GM12801 (cell line): ENCODE data around the gene MEGF10.

Experiments
- TF ChIP-seq, protein P1 (sequence below): IDR thresholded peaks from one replicate; pipeline ENCODE4 v1.5.1; 2011; ENCODE audit warnings: control low read depth; ENCODE audit not compliant: insufficient read length; ENCODE audit errors: extremely low read depth

The MEGF10 gene

DNA sequence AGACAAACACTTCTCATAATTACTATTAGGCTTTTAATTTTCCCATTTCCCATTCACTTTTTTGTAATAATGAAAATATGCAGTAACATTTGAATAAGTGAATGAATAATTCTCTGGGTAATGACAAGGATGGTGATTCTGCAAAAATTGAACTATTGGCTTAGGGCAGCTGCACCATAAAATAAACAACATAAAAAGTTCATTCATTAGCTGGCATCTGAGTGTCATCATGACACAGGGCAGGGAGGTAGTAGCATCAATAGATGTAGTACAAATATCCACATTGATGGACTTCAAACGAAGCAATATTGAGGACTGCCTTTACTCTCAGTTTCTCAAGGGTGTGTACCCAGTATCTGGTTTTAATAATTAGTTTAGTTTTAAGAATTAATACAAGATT is 4.9 kb downstream of the MEGF10 start:
- TF ChIP-seq, protein P1, sequence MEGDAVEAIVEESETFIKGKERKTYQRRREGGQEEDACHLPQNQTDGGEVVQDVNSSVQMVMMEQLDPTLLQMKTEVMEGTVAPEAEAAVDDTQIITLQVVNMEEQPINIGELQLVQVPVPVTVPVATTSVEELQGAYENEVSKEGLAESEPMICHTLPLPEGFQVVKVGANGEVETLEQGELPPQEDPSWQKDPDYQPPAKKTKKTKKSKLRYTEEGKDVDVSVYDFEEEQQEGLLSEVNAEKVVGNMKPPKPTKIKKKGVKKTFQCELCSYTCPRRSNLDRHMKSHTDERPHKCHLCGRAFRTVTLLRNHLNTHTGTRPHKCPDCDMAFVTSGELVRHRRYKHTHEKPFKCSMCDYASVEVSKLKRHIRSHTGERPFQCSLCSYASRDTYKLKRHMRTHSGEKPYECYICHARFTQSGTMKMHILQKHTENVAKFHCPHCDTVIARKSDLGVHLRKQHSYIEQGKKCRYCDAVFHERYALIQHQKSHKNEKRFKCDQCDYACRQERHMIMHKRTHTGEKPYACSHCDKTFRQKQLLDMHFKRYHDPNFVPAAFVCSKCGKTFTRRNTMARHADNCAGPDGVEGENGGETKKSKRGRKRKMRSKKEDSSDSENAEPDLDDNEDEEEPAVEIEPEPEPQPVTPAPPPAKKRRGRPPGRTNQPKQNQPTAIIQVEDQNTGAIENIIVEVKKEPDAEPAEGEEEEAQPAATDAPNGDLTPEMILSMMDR = no peak

DNA sequence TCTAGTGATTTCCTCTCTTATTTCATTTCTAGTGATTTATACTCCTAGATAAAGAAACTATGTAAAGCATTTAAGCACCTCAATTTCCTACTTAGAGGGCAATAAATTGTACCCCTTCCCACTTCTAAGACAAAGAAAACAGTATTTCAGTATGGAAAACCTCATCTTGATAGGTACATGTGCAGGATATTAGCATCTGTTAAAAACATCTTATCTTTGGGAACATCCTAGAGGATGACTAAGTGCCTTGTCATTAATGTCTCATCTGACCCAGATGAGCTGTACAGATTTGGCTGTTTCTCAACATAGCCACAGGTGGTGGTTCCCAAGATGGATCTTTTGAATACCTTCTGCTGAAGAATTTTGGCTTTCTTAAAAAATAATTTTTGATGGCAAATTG is 5.7 kb downstream of the MEGF10 start:
- TF ChIP-seq, protein P1 = no peak

DNA sequence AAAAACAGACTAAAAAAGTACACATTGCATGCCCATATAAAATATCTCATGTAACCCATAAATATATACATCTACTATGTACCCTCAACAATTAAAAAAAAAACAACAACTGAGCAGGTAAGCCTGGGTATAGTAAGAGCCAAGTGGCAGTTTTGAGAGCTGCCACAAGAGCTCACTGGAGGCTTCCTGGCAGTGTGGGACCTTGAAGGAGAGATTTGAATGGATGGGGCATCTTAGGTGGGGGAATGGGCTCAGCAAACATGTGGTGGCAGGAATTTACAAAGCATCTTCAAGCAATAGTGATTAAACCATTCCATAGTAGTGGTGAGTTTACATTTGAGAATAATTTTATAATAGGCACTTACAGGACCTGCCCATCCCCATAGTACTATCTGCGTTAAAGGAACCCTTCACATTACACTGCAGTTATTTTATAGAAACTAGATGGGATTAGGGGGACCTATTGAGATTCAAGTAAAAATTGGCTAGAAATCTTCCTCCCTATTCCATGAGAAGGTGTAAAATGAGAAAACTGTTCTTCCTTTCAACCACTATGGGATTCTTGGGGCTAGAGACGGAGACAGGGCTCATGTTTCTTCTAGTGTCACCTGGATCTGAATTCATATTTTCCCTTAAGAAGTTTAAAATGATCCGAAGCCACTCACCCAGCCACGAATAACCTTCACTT is 6.9 kb downstream of the MEGF10 start:
- TF ChIP-seq, protein P1 = no peak

DNA sequence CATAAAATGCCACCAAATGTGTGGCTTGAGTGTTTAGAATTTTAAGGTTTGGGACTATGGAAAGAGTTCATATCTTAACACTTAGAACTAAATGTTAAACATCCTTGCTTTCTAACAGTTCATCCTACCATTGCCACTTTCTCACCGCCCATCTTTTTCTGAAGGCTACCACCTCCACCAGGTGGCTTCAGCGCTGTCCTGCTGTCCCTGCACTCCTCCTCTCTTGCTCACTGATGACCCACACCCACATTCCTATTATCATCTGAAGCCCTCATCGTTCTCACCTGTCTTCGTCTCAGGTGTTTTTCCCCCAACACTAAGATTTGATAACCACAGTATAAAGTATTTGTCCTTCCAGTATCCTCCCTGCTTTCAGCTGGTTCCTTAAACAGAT is 7.4 kb downstream of the MEGF10 start:
- TF ChIP-seq, protein P1 = no peak

DNA sequence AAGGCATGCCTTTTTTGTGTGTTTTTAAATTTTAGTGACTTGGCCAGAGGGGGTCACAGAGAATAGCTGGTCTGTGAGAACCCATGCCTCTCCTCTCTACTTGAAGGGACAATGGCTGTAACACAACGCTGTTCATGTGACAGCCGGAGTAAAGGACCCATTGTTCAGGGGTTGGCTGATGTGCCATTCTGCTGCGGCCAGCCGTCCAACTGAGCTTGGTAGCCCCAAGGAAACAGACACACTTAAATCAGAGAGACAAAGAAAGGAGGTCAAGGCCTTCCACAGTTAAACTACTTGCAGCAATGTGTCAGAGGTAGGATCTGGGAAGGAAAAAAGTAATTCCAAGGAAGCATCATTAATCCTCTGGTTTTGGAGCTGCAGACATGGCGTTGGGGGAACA is 8.1 kb downstream of the MEGF10 start:
- TF ChIP-seq, protein P1 = no peak

DNA sequence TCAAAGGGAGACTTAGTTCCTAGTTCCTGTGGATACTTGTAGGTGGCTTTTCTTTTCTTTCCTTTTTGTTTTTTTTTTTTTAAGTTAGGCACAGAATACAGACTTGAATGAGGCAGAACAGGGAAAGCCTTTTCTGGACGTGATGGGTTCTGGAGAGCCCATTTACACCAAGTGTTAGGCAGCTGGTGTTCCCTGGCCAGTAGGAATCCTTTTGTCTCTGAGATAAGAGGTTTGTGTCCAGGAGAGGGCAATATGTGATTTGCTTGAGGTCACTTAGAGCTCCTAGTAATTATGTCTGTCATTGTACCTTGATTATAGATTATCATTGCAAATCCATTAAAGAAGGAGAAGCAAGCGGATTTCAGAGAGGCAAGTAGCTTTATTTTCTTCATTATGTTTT is 9.1 kb downstream of the MEGF10 start:
- TF ChIP-seq, protein P1 = no peak

DNA sequence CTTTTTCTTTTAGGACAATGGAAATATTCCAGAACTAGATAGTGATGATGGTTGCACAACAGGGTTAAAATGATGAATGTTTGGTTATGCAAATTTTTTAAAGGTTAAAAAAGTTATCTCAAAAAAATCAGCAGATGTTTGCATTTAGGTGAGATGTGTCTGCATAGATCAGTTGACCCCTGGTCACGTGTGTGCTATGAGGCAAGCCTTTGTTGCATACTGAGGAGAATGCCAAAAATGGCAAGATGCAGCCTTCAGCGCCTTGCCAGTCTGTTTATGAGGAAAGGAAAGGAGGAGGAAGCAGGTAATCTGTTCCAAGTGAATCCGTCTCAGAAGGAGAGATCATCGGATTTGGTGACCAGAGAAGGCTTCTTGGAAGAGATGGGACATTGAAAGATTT is 11.9 kb downstream of the MEGF10 start:
- TF ChIP-seq, protein P1 = no peak
